ENCODE measurements around the gene CDK2AP2.
A peak's percentile ranks its signal among the peaks of the same experiment; 100 is the strongest.

CDK2AP2 gene

DNA sequence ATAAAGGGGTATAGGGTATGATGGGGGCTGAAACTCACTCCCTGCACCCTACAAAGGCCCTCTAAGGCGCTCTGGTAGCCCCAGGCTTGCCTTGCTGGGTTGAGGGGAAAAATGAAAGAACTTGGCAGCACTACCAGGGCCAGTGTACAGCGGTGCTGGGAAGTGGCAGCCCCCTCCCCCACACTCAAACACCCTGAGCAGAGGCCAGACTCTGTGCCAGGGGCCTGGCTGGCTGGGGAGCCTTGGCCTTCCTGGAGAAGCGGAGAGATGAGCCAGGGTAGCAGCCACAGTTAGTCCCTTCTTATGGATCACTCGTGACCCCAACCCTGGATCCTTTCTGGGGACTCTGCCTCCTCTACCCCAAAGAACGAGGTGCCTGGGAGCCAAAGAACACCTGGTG lies 41.6 kb downstream of the CDK2AP2 start:
- DNase-seq (ENCODE audit: low read depth), result no peak

DNA sequence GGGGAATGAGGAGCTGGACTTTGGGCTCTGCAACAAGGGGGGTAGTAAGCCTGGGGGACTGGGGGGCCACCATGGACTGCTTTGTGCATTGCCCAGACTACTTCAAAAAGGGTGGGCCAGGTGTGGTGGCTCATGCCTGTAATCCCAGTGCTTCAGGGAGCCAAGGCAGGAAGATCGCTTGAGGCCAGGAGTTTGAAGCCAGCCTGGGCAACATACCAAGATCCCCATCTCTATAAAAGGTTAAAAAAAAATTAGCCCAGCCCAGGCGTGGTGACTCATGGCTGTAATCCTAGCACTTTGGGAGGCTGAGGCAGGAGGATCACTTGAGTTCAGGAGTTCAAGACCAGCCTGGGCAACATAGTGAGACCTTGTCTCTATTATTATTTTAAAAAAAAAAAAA lies 42.4 kb downstream of the CDK2AP2 start:
- peak; percentile 49 for DNase-seq (ENCODE audit: low read depth)

DNA sequence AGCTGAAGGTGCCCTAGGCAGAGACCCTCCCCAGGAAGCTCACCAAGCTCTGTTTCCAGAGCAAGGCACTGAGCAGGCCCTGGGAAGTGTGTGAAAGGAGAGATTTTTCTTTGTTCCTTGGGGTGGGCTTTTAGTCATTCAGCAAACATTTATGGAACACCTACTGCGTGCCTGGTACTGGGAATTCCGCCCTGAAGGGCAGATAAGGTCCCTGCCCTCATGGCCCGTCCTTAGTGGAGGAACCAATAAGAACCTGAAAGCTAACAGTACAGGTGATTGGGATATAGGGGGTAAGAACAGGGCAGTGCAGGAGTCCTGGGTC lies 42.8 kb downstream of the CDK2AP2 start:
- no peak for DNase-seq (ENCODE audit: low read depth)

DNA sequence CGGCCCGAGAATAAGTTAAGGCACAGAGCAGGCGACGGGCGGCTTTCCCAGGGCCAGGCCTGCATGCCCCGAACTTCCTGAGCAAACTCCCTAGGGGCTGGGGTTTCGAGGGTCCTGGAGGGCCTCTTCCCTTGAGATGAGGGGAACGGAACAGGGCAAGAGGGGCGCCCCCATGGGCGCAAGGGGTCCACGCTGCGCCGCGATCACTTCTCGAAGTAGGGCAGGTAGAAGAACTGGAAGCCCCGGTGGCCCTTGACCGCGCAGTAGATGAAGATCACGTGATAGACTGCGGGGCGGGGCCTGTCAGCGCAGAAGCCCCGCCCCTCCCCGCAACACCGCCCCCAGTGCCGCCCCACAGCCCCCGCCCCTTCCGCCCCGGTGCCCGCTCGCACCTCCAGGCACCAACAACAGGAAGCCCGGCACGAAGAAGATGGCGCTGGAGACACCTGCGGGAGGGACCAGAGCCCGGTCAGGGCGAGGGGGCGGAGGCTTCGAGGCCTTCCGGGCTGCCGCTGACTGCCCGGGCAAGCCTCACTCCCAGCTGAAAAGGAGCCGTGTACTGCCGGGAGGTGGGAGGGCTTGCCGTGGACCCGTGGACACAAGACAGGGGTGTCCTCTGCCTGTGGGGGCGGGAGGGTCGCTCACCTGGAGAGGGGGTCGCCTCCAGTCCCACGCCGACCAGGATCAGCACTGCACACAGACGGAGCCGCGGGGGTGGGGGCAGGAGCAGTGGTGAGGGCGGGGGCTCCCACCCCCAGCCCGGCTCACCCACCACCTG lies 43.4 kb downstream of the CDK2AP2 start:
- peak; percentile 81 for DNase-seq (ENCODE audit: low read depth)

DNA sequence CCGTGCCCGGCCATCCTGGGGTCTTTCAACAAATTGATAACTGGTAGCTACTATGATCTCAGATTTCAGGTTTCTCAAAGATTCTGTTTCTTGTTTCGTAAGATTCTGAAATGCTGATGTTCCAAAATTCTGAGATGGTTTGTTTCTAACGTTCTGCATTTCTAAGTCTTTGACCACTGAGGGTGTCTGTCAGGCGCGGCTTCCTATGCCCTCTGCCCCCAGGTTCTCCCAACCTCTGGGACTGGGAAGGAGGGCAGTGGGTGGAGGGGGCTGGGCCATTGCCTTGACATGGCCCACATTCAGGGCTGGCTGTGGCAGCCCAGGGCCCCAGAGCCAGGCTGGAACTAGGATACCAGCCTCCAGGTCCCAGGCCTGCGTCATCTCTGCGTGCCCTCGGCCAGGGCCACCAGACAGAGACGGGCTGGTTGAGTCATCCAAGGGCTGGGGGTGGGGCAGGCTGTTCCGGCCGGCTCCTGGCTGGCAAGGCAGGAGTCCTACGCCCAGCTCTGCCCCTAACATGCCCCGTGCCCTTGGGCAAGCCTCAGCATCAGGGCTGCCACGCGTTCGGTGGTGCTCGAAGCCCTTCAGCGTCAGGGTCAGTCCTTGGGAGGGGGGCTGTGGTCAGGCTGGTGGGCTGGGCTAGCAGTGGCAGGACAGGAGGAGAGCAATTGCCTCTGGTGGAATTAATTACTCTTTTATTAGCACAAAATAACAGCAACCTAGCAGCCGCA lies 44.1 kb downstream of the CDK2AP2 start:
- DNase-seq (ENCODE audit: low read depth), result peak; percentile 12

DNA sequence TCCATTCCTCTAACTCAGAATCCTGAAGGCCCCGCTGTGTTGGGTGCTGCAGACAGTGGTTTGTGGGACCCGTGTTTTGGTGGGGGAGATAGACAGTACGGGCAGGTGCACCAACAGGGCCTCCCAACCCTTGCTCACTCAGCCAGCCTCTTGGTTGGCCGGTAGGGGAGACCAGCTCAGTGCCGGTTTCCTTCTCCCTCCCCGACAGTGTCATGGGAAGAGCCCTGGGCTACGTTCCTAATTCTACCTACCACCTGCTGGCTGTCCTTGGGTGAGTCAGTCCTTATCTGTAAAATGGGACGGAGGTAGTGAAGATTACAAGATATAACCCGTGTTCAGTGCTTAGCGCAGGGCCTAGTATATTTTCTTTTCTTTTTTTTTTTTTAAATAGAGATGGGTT lies 44.8 kb downstream of the CDK2AP2 start:
- DNase-seq (ENCODE audit: low read depth), result no peak

DNA sequence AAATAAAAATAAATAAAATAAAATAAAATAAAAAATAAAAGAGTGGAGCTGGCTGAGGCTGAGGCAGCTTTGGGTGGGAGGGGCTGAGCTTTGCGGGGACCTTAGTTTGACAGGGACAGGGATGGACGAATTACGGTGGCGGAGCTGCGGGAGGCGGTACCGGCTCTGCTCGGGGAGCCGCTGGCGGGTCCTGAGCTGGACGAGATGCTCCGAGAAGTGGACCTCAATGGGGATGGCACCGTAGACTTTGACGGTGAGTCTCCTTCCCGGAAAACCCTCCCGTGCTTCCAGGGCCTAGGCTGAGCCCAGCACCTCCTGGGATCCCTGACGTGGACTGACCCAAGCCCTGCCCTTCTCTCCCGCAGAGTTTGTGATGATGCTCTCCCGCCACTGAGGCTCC lies 49.7 kb downstream of the CDK2AP2 start:
- no peak for DNase-seq (ENCODE audit: low read depth)

DNA sequence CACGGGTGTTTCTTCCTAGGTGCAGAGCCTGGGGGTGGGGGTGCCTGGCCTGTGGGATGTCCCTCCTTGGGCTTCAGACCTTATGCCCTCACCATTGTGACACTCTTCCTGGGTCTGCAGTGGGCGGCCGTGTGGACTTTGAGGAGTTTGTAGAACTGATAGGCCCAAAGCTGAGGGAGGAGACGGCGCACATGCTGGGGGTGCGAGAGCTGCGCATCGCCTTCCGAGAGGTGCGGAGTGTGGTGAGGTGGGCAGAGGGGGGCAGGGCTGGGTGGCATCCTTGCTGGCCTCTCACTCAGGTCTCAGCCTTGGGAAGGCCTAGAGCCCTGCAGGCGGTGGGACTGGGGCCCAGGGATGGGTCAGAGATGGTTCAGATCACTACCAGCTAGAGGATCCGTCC lies 50.5 kb downstream of the CDK2AP2 start:
- DNase-seq (ENCODE audit: low read depth), result no peak
